Keratinocyte (primary cell): Measurements from ENCODE around the gene DMAC1. TPM values are rescaled to one million over a fixed set of nuclear protein-coding genes. Genes with fewer than 3 reads are reported as not detected.

ENCODE experiments used
- DNase-seq: peaks from one replicate; pipeline ENCODE4 v3.0.0-alpha.2; 2011; ENCODE audit warnings: low read depth, missing footprints, low spot score
- FAIRE-seq: peaks from 2 replicates; lab custom pipeline; 2011; peaks lifted over from hg19 to GRCh38; lab: Jason Lieb, UNC
- H2AFZ ChIP-seq: 2 replicates; pipeline ENCODE4 v1.6.0; 2012; ENCODE audit warnings: low read length, control low read depth, inconsistent platforms; ENCODE audit not compliant: control insufficient read depth
- H3K27ac ChIP-seq: 2 replicates; pipeline ENCODE4 v1.5.1; 2011; ENCODE audit warnings: low read length; ENCODE audit not compliant: control insufficient read depth, insufficient read depth
- H3K27me3 ChIP-seq: 3 replicates; pipeline ENCODE4 v1.6.0; 2011; ENCODE audit warnings: low read length; ENCODE audit not compliant: control insufficient read depth, insufficient read depth; ENCODE audit errors: extremely low read depth
- H3K36me3 ChIP-seq, 2 experiments: 2 replicates in 1 of 2; 3 replicates in 1 of 2; pipeline ENCODE4 v1.5.1; 2011; ENCODE audit warnings: low read length in 2 of 2, mild to moderate bottlenecking in 1 of 2; ENCODE audit not compliant: control insufficient read depth in 2 of 2, insufficient read depth in 2 of 2; ENCODE audit errors: extremely low read depth in 1 of 2
- H3K4me1 ChIP-seq: 3 replicates; pipeline ENCODE4 v1.5.1; 2011; ENCODE audit warnings: low read length; ENCODE audit not compliant: control insufficient read depth, insufficient read depth; ENCODE audit errors: extremely low read depth
- H3K4me2 ChIP-seq: 3 replicates; pipeline ENCODE4 v1.6.0; 2011; ENCODE audit warnings: low read depth, low read length; ENCODE audit not compliant: control insufficient read depth, insufficient read depth; ENCODE audit errors: extremely low read depth
- H3K4me3 ChIP-seq, 3 experiments: fragments of 200-600 bp in 1 of 3; sonication (generic) in 1 of 3; 2 replicates in 2 of 3; 3 replicates in 1 of 3; pipeline ENCODE4 v1.5.1; 2011 to 2016; ENCODE audit warnings: low read length in 3 of 3, mild to moderate bottlenecking in 3 of 3, control low read depth in 2 of 3, inconsistent platforms in 1 of 3, low read depth in 1 of 3, mixed read lengths in 1 of 3, mixed run types in 1 of 3, moderate library complexity in 1 of 3; ENCODE audit not compliant: control insufficient read depth in 2 of 3, insufficient read depth in 2 of 3; ENCODE audit errors: extremely low read depth in 1 of 3
- H3K79me2 ChIP-seq: 2 replicates; pipeline ENCODE4 v1.6.0; 2012; ENCODE audit warnings: low read length; ENCODE audit not compliant: control insufficient read depth, insufficient read depth
- H3K9ac ChIP-seq: 3 replicates; pipeline ENCODE4 v1.6.0; 2011; ENCODE audit warnings: low read length; ENCODE audit not compliant: control insufficient read depth, insufficient read depth; ENCODE audit errors: extremely low read depth
- H3K9me1 ChIP-seq: 3 replicates; pipeline ENCODE4 v1.6.0; 2011; ENCODE audit warnings: low read length; ENCODE audit not compliant: control insufficient read depth, insufficient read depth; ENCODE audit errors: extremely low read depth
- H3K9me3 ChIP-seq: 2 replicates; pipeline ENCODE4 v1.5.1; 2012; ENCODE audit warnings: low read depth, low read length; ENCODE audit not compliant: control insufficient read depth
- H4K20me1 ChIP-seq: 3 replicates; pipeline ENCODE4 v1.6.0; 2011; ENCODE audit warnings: low read length; ENCODE audit not compliant: control insufficient read depth, insufficient read depth; ENCODE audit errors: extremely low read depth
- CTCF ChIP-seq, 3 experiments: IDR thresholded peaks in 1 of 3; conservative IDR thresholded peaks in 1 of 3; optimal IDR thresholded peaks in 1 of 3; 2 replicates in 2 of 3; 3 replicates in 1 of 3; pipeline versions ENCODE3 to v1.5.1; 2011; ENCODE audit warnings: low read length in 3 of 3, mild to moderate bottlenecking in 3 of 3, moderate library complexity in 2 of 3, control low read depth in 1 of 3, inconsistent platforms in 1 of 3; ENCODE audit not compliant: insufficient read depth in 2 of 3; ENCODE audit errors: extremely low read depth in 1 of 3
- EZH2 ChIP-seq: IDR thresholded peaks from one replicate; pipeline ENCODE4 v1.6.1; 2012; ENCODE audit warnings: inconsistent platforms, mild to moderate bottlenecking, low read length, moderate library complexity
- dilution Hi-C: fragments of 300-500 bp; cut with MboI; formaldehyde crosslinking; loops from one replicate; pipeline ENCODE4 v1.7.0; 2020; ENCODE audit warnings: low sequenced_read_pairs; ENCODE audit not compliant: extremely low pct_ligation_motif_present
- polyA plus RNA-seq, 5 experiments: library from polyadenylated mRNA; depleted of rRNA in 3 of 5; stranded (reverse) in 3 of 5; stranded (forward) in 1 of 5; unstranded in 1 of 5; fragments of >200 nt; gene quantifications; 1 replicate in 1 of 5; 2 replicates in 3 of 5; 3 replicates in 1 of 5; pipeline versions ENCODE4 v1.2.1 to v1.2.3, GENCODE V29; 2011 to 2012; ENCODE audit warnings: missing spikeins in 2 of 5, low read depth in 1 of 5, low replicate concordance in 1 of 5

The DMAC1 gene
- polyA plus RNA-seq, 1 donor (not counting 4 experiments of a cell fraction or from before 2014, with no cell fraction given), result 71.4 TPM

GRCh38 chr9:7802666-7803065 is 3.1 kb upstream of the DMAC1 start:
- H3K4me1 ChIP-seq, result peaks cover 9% of the 10 kb centered on the region
- no peaks in the 10 kb centered on the region for H4K20me1 ChIP-seq
- no peak for TF ChIP-seq EZH2
- no peak for TF ChIP-seq CTCF (optimal IDR thresholded peaks at IDR 0.05 in 1 of 3, IDR thresholded peaks at IDR 0.05 in 1 of 3, conservative IDR thresholded peaks at IDR 0.05 in 1 of 3; ENCODE audit: extremely low read depth in 1 of 3, insufficient read depth in 2 of 3, low read length in 3 of 3)
- no peaks in the 10 kb centered on the region for H3K9me3 ChIP-seq
- no peak overlapping the region for H3K4me2 ChIP-seq
- DNase-seq (no peak), FAIRE-seq (no peak)
- dilution Hi-C loops, result no loop called here
- H3K4me3 ChIP-seq, result no peak overlapping the region
- no peak overlapping the region for H3K9ac ChIP-seq
- no peak overlapping the region for H2AFZ ChIP-seq
- no peaks in the 10 kb centered on the region for H3K36me3 ChIP-seq
- peaks cover 12% of the 10 kb centered on the region for H3K79me2 ChIP-seq
- H3K27me3 ChIP-seq, result no peaks in the 10 kb centered on the region
- no peak overlapping the region for H3K27ac ChIP-seq
- H3K9me1 ChIP-seq, result no peaks in the 10 kb centered on the region

- Histone ChIP-seq H3K36me3 (peaks cover 0 to 4% of the 10 kb centered on the region in 2 experiments), H4K20me1 (no peaks in the 10 kb centered on the region), H3K4me3 (no peak overlapping the region), H3K9me3 (no peaks in the 10 kb centered on the region), H3K4me1 (peaks cover 9% of the 10 kb centered on the region), H3K79me2 (peaks cover 14% of the 10 kb centered on the region), H2AFZ (peak overlapping the region; percentile 83), H3K9me1 (peaks cover 3% of the 10 kb centered on the region), H3K4me2 (peak overlapping the region; percentile 68), H3K27ac (peak overlapping the region; percentile 77), H3K27me3 (no peaks in the 10 kb centered on the region), H3K9ac (no peak overlapping the region)
- no peak for DNase-seq
- FAIRE-seq, result peak; percentile 61
- dilution Hi-C loops, result no loop called here
- TF ChIP-seq EZH2 (no peak), CTCF (optimal IDR thresholded peaks at IDR 0.05 in 1 of 3, IDR thresholded peaks at IDR 0.05 in 1 of 3, conservative IDR thresholded peaks at IDR 0.05 in 1 of 3; ENCODE audit: extremely low read depth in 1 of 3, insufficient read depth in 2 of 3, low read length in 3 of 3) (no peak)
Measured at GRCh38 chr9:7799944-7800285, 337 bp upstream of the DMAC1 start.
